NCI-H1930 (cell line): ENCODE data around the gene NTSR2.

ENCODE experiments used
- DNase-seq, 2 experiments: peaks; one replicate each; lab custom pipeline; 2025; lab: John Stamatoyannopoulos, UW

The NTSR2 gene

DNA sequence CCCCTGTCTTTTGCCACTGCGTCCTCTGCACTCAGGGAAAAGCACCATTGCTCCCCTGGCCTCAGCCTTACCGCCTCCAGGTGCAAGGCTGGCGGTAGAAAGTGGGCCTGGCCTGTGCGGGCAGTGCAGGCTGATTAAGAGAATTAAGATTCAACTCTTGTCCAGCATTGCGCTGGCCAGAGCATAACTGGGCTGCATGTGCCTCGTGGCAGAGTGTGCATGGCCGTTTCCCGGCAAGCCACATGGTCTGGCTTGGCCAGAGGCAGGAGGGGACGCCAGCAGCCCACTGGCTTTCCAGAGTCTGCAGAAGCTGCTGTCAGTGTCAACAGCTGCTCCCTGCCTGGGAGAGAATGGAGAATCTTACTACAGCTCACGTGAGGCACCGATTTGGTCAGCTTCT lies 12.3 kb downstream of the NTSR2 start:
- no peak for DNase-seq

GRCh38 chr2:11657195-11657594 lies 12.8 kb downstream of the NTSR2 start:
- no peak for DNase-seq

- no peak for DNase-seq
Observed at GRCh38 chr2:11656671-11657101, 13.3 kb downstream of the NTSR2 start.

GRCh38 chr2:11656252-11656651 lies 13.7 kb downstream of the NTSR2 start:
- DNase-seq, result no peak

GRCh38 chr2:11655495-11655894 lies 14.5 kb downstream of the NTSR2 start:
- DNase-seq, result no peak

- no peak for DNase-seq
Observed at GRCh38 chr2:11652553-11652952, 17.4 kb downstream of the NTSR2 start.

DNA sequence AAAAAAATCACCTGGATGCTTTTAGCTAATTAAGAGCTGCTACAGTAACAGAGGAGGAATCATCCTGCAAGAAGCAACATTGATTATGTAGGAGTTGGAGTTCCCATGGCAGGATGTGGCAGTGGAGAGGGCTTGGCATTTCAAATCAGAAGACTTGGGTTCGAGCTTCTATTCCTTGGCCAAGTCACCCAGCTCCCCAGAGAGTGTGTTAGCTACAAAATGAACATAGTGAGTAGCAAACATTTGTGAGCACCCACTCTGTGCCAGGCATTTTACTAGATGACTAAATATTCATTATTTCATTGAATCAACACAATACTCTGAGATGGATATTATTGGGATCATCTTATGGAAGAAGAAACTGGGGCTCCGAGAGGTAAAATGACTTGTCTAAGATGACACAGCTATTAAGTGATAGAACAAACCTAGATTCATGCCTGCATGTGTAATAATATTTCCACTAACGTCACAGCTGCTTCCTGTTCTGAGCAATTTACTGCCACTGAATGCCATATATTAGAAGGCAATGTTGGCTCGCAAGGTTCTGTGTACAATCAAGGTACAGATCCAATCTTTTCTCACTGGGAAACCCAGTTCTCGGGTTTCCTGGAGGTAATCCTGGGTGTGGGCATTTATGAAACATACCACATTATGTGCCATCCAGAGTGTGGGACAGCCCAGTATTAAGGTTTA lies 18.0 kb downstream of the NTSR2 start:
- no peak for DNase-seq

- DNase-seq, result no peak
Observed at GRCh38 chr2:11649093-11649492, 20.9 kb downstream of the NTSR2 start.

DNA sequence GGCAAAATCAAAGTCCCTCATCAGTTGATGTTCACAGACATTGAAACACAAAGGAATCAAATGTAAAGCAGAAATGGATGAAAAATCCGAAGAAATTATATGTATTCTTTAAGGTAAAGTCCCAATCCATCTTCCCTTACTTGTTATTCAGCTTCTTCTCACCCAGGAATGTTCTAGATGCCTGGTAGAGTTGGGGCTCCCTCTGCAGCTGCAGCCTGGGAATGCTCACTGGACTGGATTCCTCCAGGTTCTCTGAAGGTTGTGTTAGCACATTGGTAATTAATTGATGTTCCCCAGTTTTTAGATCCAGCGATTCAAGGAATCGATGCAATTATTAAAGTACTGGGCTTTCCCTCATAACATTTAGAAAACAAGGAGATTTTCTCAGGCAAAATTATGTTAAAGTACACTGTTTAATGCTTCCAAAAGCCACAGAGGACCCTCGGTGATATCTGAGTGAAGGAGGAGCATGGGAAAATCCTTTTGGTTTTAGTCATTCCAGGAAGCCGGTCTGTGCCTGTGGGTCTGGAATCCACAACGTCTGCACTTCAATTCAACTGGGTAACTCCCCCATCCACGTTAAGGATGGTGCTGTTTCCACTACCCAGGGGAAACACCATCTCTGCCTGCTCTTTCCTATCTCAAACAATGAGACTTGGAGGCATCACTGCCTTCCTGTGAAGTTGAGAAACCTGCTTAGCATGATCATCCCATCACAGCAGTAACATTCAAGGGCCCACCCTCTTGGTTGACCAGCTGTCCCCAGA lies 22.0 kb downstream of the NTSR2 start:
- DNase-seq, result no peak

GRCh38 chr2:11646530-11646929 lies 23.5 kb downstream of the NTSR2 start:
- DNase-seq, result no peak

- no peak for DNase-seq
Observed at GRCh38 chr2:11644293-11644692, 25.7 kb downstream of the NTSR2 start.

GRCh38 chr2:11642972-11643371 lies 27.0 kb downstream of the NTSR2 start:
- DNase-seq, result no peak

DNA sequence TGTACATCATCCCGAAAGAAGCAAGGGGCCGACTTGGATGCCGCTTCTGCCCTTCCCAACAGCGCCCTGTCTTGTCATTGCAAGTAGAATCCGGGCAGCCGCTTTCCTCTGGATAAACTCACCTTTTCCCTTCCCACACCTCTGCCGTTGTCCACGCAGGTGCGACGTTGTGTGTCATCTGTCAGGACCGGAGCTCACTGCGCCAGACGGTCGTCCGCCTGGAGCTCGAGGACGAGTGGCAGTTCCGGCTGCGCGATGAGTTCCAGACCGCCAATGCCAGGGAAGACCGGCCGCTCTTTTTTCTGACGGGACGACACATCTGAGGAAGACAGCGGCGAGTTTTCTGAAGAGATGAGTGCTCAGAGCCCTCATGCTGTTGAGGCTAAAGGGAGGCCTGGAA lies 29.9 kb downstream of the NTSR2 start:
- DNase-seq, result no peak

- DNase-seq, result no peak
Observed at GRCh38 chr2:11639503-11639902, 30.5 kb downstream of the NTSR2 start.

GRCh38 chr2:11637546-11637945 lies 32.4 kb downstream of the NTSR2 start:
- DNase-seq, result no peak

- DNase-seq, result no peak
Observed at GRCh38 chr2:11636593-11637295, 33.3 kb downstream of the NTSR2 start.

DNA sequence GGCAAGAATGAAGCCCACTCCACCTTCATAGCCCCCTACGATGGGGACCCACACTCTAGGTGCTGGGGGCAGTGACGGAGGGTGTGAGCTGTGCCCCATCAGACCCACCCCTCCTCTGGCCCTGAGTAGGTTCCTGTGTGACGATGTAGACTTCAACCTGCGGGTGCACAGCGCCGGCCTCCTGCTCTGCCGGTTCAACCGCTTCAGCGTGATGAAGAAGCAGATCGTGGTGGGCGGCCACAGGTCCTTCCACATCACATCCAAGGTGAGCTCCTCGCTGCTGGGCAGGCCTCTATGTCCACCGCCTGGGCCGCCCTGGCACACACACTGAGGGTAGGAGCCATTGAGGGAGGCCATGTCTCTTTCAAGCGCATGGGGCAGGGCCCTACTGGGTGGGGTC lies 34.9 kb downstream of the NTSR2 start:
- no peak for DNase-seq

GRCh38 chr2:11634584-11634983 lies 35.4 kb downstream of the NTSR2 start:
- no peak for DNase-seq

GRCh38 chr2:11633923-11634478 lies 36.0 kb downstream of the NTSR2 start:
- no peak for DNase-seq

- DNase-seq, result no peak
Observed at GRCh38 chr2:11631462-11631861, 38.5 kb downstream of the NTSR2 start.

GRCh38 chr2:11630855-11631254 lies 39.1 kb downstream of the NTSR2 start:
- DNase-seq, result no peak

GRCh38 chr2:11629851-11630250 lies 40.1 kb downstream of the NTSR2 start:
- no peak for DNase-seq

DNA sequence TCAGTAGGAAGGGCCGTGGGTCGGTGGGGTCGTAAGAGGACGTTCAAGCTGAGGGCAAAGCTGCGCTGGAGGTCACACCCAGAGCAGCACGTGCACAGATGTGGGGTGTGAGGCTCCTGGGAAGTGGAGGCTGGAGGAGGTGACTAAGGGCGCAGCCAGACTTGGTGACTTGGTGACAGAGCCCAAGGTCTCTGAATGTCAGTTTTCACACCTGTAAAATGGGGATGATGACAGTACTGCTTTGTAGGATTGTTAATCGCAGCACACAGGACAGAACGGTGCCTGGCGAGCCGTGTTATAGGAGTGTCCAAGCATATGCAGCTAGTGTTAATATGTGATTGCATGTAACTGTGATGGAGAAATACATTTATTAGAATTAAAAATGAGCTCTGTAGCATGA lies 40.8 kb downstream of the NTSR2 start:
- no peak for DNase-seq
